ENCODE measurements around the gene RNF115.

GRCh38 chr1:145871994-145872924, 48.4 kb upstream of the RNF115 start:
- TF ChIP-seq, protein P1, sequence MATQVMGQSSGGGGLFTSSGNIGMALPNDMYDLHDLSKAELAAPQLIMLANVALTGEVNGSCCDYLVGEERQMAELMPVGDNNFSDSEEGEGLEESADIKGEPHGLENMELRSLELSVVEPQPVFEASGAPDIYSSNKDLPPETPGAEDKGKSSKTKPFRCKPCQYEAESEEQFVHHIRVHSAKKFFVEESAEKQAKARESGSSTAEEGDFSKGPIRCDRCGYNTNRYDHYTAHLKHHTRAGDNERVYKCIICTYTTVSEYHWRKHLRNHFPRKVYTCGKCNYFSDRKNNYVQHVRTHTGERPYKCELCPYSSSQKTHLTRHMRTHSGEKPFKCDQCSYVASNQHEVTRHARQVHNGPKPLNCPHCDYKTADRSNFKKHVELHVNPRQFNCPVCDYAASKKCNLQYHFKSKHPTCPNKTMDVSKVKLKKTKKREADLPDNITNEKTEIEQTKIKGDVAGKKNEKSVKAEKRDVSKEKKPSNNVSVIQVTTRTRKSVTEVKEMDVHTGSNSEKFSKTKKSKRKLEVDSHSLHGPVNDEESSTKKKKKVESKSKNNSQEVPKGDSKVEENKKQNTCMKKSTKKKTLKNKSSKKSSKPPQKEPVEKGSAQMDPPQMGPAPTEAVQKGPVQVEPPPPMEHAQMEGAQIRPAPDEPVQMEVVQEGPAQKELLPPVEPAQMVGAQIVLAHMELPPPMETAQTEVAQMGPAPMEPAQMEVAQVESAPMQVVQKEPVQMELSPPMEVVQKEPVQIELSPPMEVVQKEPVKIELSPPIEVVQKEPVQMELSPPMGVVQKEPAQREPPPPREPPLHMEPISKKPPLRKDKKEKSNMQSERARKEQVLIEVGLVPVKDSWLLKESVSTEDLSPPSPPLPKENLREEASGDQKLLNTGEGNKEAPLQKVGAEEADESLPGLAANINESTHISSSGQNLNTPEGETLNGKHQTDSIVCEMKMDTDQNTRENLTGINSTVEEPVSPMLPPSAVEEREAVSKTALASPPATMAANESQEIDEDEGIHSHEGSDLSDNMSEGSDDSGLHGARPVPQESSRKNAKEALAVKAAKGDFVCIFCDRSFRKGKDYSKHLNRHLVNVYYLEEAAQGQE (IDR thresholded peaks at IDR 0.05; ENCODE audit: low read depth) = no peak
- no peak for TF ChIP-seq CTCF (IDR thresholded peaks at IDR 0.05 in 2 of 3, conservative IDR thresholded peaks at IDR 0.05 in 1 of 3; ENCODE audit: borderline replicate concordance in 1 of 3, insufficient read depth in 1 of 3, low read depth in 2 of 3, low read length in 2 of 3)
- no peak for TF ChIP-seq EZH2phosphoT487 (IDR thresholded peaks at IDR 0.05; ENCODE audit: borderline replicate concordance)
- no peak for TF ChIP-seq POLR2AphosphoS5 (IDR thresholded peaks at IDR 0.05; ENCODE audit: low read depth, low read length)
- no peak for TF ChIP-seq YY1 (IDR thresholded peaks at IDR 0.05; ENCODE audit: extremely low read depth, insufficient replicate concordance, low read depth, low read length)
- TF ChIP-seq POLR2A (IDR thresholded peaks at IDR 0.05; ENCODE audit: borderline replicate concordance, extremely low read depth, insufficient read depth, insufficient read length) = no peak
- TF ChIP-seq ZNF274 (IDR thresholded peaks at IDR 0.05; ENCODE audit: low read depth, low read length) = no peak
- no peak for TF ChIP-seq EGR1 (IDR thresholded peaks at IDR 0.05; ENCODE audit: low read depth)

Measured in HCT116 (cell line).